ENCODE measurements around the gene IBA57.
"Not testable (repeated sequence)": the region's sequence is repeated elsewhere in the genome, so short reads cannot be mapped to it uniquely, and the experiment has no call there.

IBA57 gene

GRCh38 chr1:228177721-228178710 is 12.4 kb downstream of the IBA57 start:
- Histone ChIP-seq H3K27ac (ENCODE audit: low read depth in 2 of 2, low read length in 2 of 2) (peak overlapping the region in 1 of 2 donors; percentile 34), H3K4me1 (ENCODE audit: control insufficient read depth in 2 of 2, insufficient read depth in 2 of 2, low read length in 2 of 2) (no peaks in the 10 kb centered on the region)

GRCh38 chr1:228178737-228179684 is 13.4 kb downstream of the IBA57 start:
- H3K36me3 ChIP-seq (ENCODE audit: control insufficient read depth in 2 of 2, insufficient read depth in 2 of 2, low read length in 2 of 2): peaks cover 0 to 4% of the 10 kb centered on the region in 2 donors

More at GRCh38 chr1:228177721-228178710, 12.4 kb downstream of the IBA57 start:
- Histone ChIP-seq H3K4me3 (ENCODE audit: low read length in 2 of 2) (no peak overlapping the region), H3K27me3 (ENCODE audit: control insufficient read depth in 2 of 2, insufficient read depth in 2 of 2, low read length in 2 of 2) (no peaks in the 10 kb centered on the region), H3K9me3 (ENCODE audit: control insufficient read depth in 2 of 2, low read length in 2 of 2) (no peaks in the 10 kb centered on the region), H3K36me3 (ENCODE audit: control insufficient read depth in 2 of 2, insufficient read depth in 2 of 2, low read length in 2 of 2) (peaks cover 0 to 4% of the 10 kb centered on the region in 2 donors), H3K9ac (ENCODE audit: low read depth in 1 of 2, low read length in 2 of 2) (no peak overlapping the region)

GRCh38 chr1:228180271-228180958 is 14.8 kb downstream of the IBA57 start:
- H3K9me3 ChIP-seq (ENCODE audit: control insufficient read depth in 2 of 2, low read length in 2 of 2): no peaks in the 10 kb centered on the region
- H3K4me3 ChIP-seq (ENCODE audit: low read length in 2 of 2): no peak overlapping the region
- H3K9ac ChIP-seq (ENCODE audit: low read depth in 1 of 2, low read length in 2 of 2): no peak overlapping the region
- H3K4me1 ChIP-seq (ENCODE audit: control insufficient read depth in 2 of 2, insufficient read depth in 2 of 2, low read length in 2 of 2): no peaks in the 10 kb centered on the region
- H3K27me3 ChIP-seq (ENCODE audit: control insufficient read depth in 2 of 2, insufficient read depth in 2 of 2, low read length in 2 of 2): no peaks in the 10 kb centered on the region
- no peak overlapping the region for H3K27ac ChIP-seq (ENCODE audit: low read depth in 2 of 2, low read length in 2 of 2)
- peaks cover 0 to under 1% of the 10 kb centered on the region in 2 donors for H3K36me3 ChIP-seq (ENCODE audit: control insufficient read depth in 2 of 2, insufficient read depth in 2 of 2, low read length in 2 of 2)

More at GRCh38 chr1:228178737-228179684, 13.4 kb downstream of the IBA57 start:
- Histone ChIP-seq H3K4me1 (ENCODE audit: control insufficient read depth in 2 of 2, insufficient read depth in 2 of 2, low read length in 2 of 2) (no peaks in the 10 kb centered on the region), H3K9me3 (ENCODE audit: control insufficient read depth in 2 of 2, low read length in 2 of 2) (no peaks in the 10 kb centered on the region), H3K4me3 (ENCODE audit: low read length in 2 of 2) (no peak overlapping the region), H3K27me3 (ENCODE audit: control insufficient read depth in 2 of 2, insufficient read depth in 2 of 2, low read length in 2 of 2) (no peaks in the 10 kb centered on the region), H3K27ac (ENCODE audit: low read depth in 2 of 2, low read length in 2 of 2) (peak overlapping the region; percentile 4 to 9), H3K9ac (ENCODE audit: low read depth in 1 of 2, low read length in 2 of 2) (no peak overlapping the region)

GRCh38 chr1:228180959-228181644 is 15.5 kb downstream of the IBA57 start:
- no peaks in the 10 kb centered on the region for H3K27me3 ChIP-seq (ENCODE audit: control insufficient read depth in 2 of 2, insufficient read depth in 2 of 2, low read length in 2 of 2)
- H3K9ac ChIP-seq (ENCODE audit: low read depth in 1 of 2, low read length in 2 of 2): no peak overlapping the region
- no peaks in the 10 kb centered on the region for H3K9me3 ChIP-seq (ENCODE audit: control insufficient read depth in 2 of 2, low read length in 2 of 2)
- no peaks in the 10 kb centered on the region for H3K36me3 ChIP-seq (ENCODE audit: control insufficient read depth in 2 of 2, insufficient read depth in 2 of 2, low read length in 2 of 2)
- H3K4me3 ChIP-seq (ENCODE audit: low read length in 2 of 2): no peak overlapping the region
- H3K4me1 ChIP-seq (ENCODE audit: control insufficient read depth in 2 of 2, insufficient read depth in 2 of 2, low read length in 2 of 2): no peaks in the 10 kb centered on the region
- no peak overlapping the region for H3K27ac ChIP-seq (ENCODE audit: low read depth in 2 of 2, low read length in 2 of 2)

- H3K9me3 ChIP-seq (ENCODE audit: control insufficient read depth in 2 of 2, low read length in 2 of 2): no peaks in the 10 kb centered on the region
- H3K9ac ChIP-seq (ENCODE audit: low read depth in 1 of 2, low read length in 2 of 2): no peak overlapping the region
- no peak overlapping the region for H3K27ac ChIP-seq (ENCODE audit: low read depth in 2 of 2, low read length in 2 of 2)
- no peaks in the 10 kb centered on the region for H3K36me3 ChIP-seq (ENCODE audit: control insufficient read depth in 2 of 2, insufficient read depth in 2 of 2, low read length in 2 of 2)
- H3K27me3 ChIP-seq (ENCODE audit: control insufficient read depth in 2 of 2, insufficient read depth in 2 of 2, low read length in 2 of 2): no peaks in the 10 kb centered on the region
- H3K4me1 ChIP-seq (ENCODE audit: control insufficient read depth in 2 of 2, insufficient read depth in 2 of 2, low read length in 2 of 2): no peaks in the 10 kb centered on the region
- H3K4me3 ChIP-seq (ENCODE audit: low read length in 2 of 2): no peak overlapping the region
Measured at GRCh38 chr1:228181645-228182034, 16.0 kb downstream of the IBA57 start.

- Histone ChIP-seq H3K9me3 (ENCODE audit: control insufficient read depth in 2 of 2, low read length in 2 of 2) (no peaks in the 10 kb centered on the region), H3K36me3 (ENCODE audit: control insufficient read depth in 2 of 2, insufficient read depth in 2 of 2, low read length in 2 of 2) (no peaks in the 10 kb centered on the region), H3K27me3 (ENCODE audit: control insufficient read depth in 2 of 2, insufficient read depth in 2 of 2, low read length in 2 of 2) (no peaks in the 10 kb centered on the region), H3K27ac (ENCODE audit: low read depth in 2 of 2, low read length in 2 of 2) (no peak overlapping the region), H3K9ac (ENCODE audit: low read depth in 1 of 2, low read length in 2 of 2) (no peak overlapping the region), H3K4me3 (ENCODE audit: low read length in 2 of 2) (no peak overlapping the region), H3K4me1 (ENCODE audit: control insufficient read depth in 2 of 2, insufficient read depth in 2 of 2, low read length in 2 of 2) (no peaks in the 10 kb centered on the region)
Measured at GRCh38 chr1:228182296-228183030, 16.9 kb downstream of the IBA57 start.

GRCh38 chr1:228184152-228184551 is 18.5 kb downstream of the IBA57 start:
- H3K9ac ChIP-seq (ENCODE audit: low read depth in 1 of 2, low read length in 2 of 2): no peak overlapping the region
- H3K36me3 ChIP-seq (ENCODE audit: control insufficient read depth in 2 of 2, insufficient read depth in 2 of 2, low read length in 2 of 2): no peaks in the 10 kb centered on the region
- no peaks in the 10 kb centered on the region for H3K9me3 ChIP-seq (ENCODE audit: control insufficient read depth in 2 of 2, low read length in 2 of 2)
- no peak overlapping the region for H3K27ac ChIP-seq (ENCODE audit: low read depth in 2 of 2, low read length in 2 of 2)
- no peaks in the 10 kb centered on the region for H3K27me3 ChIP-seq (ENCODE audit: control insufficient read depth in 2 of 2, insufficient read depth in 2 of 2, low read length in 2 of 2)
- no peak overlapping the region for H3K4me3 ChIP-seq (ENCODE audit: low read length in 2 of 2)
- no peaks in the 10 kb centered on the region for H3K4me1 ChIP-seq (ENCODE audit: control insufficient read depth in 2 of 2, insufficient read depth in 2 of 2, low read length in 2 of 2)

GRCh38 chr1:228185641-228185965 is 20.0 kb downstream of the IBA57 start:
- Histone ChIP-seq H3K36me3 (ENCODE audit: control insufficient read depth in 2 of 2, insufficient read depth in 2 of 2, low read length in 2 of 2) (no peaks in the 10 kb centered on the region), H3K27ac (ENCODE audit: low read depth in 2 of 2, low read length in 2 of 2) (no peak overlapping the region), H3K4me3 (ENCODE audit: low read length in 2 of 2) (no peak overlapping the region), H3K27me3 (ENCODE audit: control insufficient read depth in 2 of 2, insufficient read depth in 2 of 2, low read length in 2 of 2) (no peaks in the 10 kb centered on the region), H3K4me1 (ENCODE audit: control insufficient read depth in 2 of 2, insufficient read depth in 2 of 2, low read length in 2 of 2) (no peaks in the 10 kb centered on the region), H3K9me3 (ENCODE audit: control insufficient read depth in 2 of 2, low read length in 2 of 2) (no peaks in the 10 kb centered on the region), H3K9ac (ENCODE audit: low read depth in 1 of 2, low read length in 2 of 2) (no peak overlapping the region)

- not testable (repeated sequence) for H3K4me3 ChIP-seq (ENCODE audit: low read length in 2 of 2)
Measured at GRCh38 chr1:228188249-228188648, 22.6 kb downstream of the IBA57 start.

More at GRCh38 chr1:228188249-228188648, 22.6 kb downstream of the IBA57 start:
- H3K9me3 ChIP-seq (ENCODE audit: control insufficient read depth in 2 of 2, low read length in 2 of 2); H3K27ac ChIP-seq (ENCODE audit: low read depth in 2 of 2, low read length in 2 of 2); H3K9ac ChIP-seq (ENCODE audit: low read depth in 1 of 2, low read length in 2 of 2); H3K36me3 ChIP-seq (ENCODE audit: control insufficient read depth in 2 of 2, insufficient read depth in 2 of 2, low read length in 2 of 2); H3K27me3 ChIP-seq (ENCODE audit: control insufficient read depth in 2 of 2, insufficient read depth in 2 of 2, low read length in 2 of 2); H3K4me1 ChIP-seq (ENCODE audit: control insufficient read depth in 2 of 2, insufficient read depth in 2 of 2, low read length in 2 of 2): not testable (repeated sequence)
